Measurements from ENCODE around the gene WRAP73. TPM values are rescaled to one million over a fixed set of nuclear protein-coding genes. Genes with fewer than 3 reads are reported as not detected.

Gene WRAP73
- total RNA-seq, 4 donors from 2014 or later = 19.7 to 30.4 (median 25.5) TPM

GRCh38 chr1:3697104-3697503 is 47.2 kb upstream of the WRAP73 start:
- WGBS, 2 donors (ENCODE audit: low coverage in 1 of 2) = 93% methylated on average over 3 to 19 of the region's 22 CpGs
- in situ Hi-C loops (cut with MboI; ENCODE audit: low pct_ligation_motif_present in 1 of 4, low pct_unique_long_range_greater_than_20kb in 1 of 4, low sequenced_read_pairs in 3 of 4) = no loop called here
- Histone ChIP-seq H3K27ac (no peak overlapping the region), H3K36me3 (no peaks in the 10 kb centered on the region), H3K27me3 (peaks cover 34% of the 10 kb centered on the region), H3K4me1 (peaks cover 0 to 6% (median 6%) of the 10 kb centered on the region in 4 donors), H3K9me3 (no peaks in the 10 kb centered on the region), H3K4me3 (no peak overlapping the region)
- intact Hi-C loops (cut with DNase I; ENCODE audit: low total_unique reads) = no loop called here
- TF ChIP-seq CTCF (IDR thresholded peaks at IDR 0.05) (no peak), POLR2AphosphoS5 (IDR thresholded peaks at IDR 0.05) (no peak), POLR2A (IDR thresholded peaks at IDR 0.05) (no peak), EP300 (IDR thresholded peaks at IDR 0.05; ENCODE audit: low read depth) (no peak)
- no peak for DNase-seq

- peaks cover 0 to 6% (median 6%) of the 10 kb centered on the region in 4 donors for H3K4me1 ChIP-seq
- H3K9me3 ChIP-seq = no peaks in the 10 kb centered on the region
- no peaks in the 10 kb centered on the region for H3K36me3 ChIP-seq
- H3K4me3 ChIP-seq = no peak overlapping the region
- no peak for DNase-seq
- WGBS, 2 donors (ENCODE audit: low coverage in 1 of 2) = 87% methylated on average over 8 of the region's 9 CpGs; no CpG with 5 or more reads in 1 of the 2 donors
- intact Hi-C loops (cut with DNase I; ENCODE audit: low total_unique reads) = no loop called here
- TF ChIP-seq POLR2AphosphoS5 (IDR thresholded peaks at IDR 0.05) (no peak), CTCF (IDR thresholded peaks at IDR 0.05) (no peak), EP300 (IDR thresholded peaks at IDR 0.05; ENCODE audit: low read depth) (no peak), POLR2A (IDR thresholded peaks at IDR 0.05) (no peak)
- in situ Hi-C loops (cut with MboI; ENCODE audit: low pct_ligation_motif_present in 1 of 4, low pct_unique_long_range_greater_than_20kb in 1 of 4, low sequenced_read_pairs in 3 of 4) = no loop called here
- H3K27me3 ChIP-seq = peaks cover 34% of the 10 kb centered on the region
- H3K27ac ChIP-seq = no peak overlapping the region
Observed at GRCh38 chr1:3696689-3697088, 46.8 kb upstream of the WRAP73 start.

DNA sequence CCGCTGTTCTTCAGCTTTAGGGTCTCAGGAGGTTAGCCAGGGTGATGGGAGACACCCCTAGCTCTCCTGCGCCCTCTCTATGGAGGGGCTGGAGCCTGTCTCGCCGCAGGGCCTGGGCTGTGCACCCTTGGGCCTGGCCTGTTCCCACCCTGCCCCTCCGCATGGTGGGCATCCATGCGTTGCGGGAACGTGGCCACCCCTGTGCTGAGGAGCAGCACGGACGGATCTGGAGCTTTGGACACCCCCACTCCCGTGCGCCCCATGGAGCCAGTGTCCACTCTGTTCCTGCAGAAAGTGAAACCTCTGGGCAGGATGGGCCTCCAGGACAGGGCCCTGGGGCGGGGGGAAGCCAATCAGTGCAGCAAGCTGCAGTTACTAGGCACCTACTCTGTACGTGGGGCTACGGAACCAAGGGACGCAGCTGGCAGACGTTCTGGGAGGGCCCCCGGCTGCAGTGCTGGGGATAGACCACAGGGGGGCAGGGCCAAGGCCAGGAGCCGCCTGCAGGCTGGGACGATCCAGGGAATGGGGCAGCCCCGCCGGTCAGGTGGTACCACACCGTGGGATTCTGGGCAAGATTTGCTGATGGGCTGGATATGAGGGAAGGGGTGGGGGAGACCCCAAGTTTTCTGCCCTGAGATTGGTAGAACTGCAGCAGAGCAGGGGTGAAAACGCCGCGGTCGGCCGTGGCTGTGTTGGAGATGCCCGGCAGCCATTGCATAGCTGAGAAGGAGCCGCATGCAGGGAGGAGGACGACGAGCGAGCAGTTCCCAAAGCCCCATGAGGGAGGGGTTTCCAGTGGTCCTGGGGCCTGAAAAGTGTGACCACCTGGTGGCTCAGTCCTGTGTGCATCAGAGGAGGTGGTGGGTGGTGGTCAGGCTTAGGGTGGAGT is 45.7 kb upstream of the WRAP73 start:
- DNase-seq = peak; percentile 37
- in situ Hi-C loops (cut with MboI; ENCODE audit: low pct_ligation_motif_present in 1 of 4, low pct_unique_long_range_greater_than_20kb in 1 of 4, low sequenced_read_pairs in 3 of 4) (no loop called here), intact Hi-C loops (cut with DNase I; ENCODE audit: low total_unique reads) (no loop called here)
- 46% methylated on average over 32 of the region's 33 CpGs; no CpG with 5 or more reads in 1 of the 2 donors for WGBS, 2 donors (ENCODE audit: low coverage in 1 of 2)
- TF ChIP-seq EP300 (IDR thresholded peaks at IDR 0.05; ENCODE audit: low read depth) (no peak), CTCF (IDR thresholded peaks at IDR 0.05) (peak; percentile 61 to 71 (median 69))
- Histone ChIP-seq H3K9me3 (no peaks in the 10 kb centered on the region), H3K27ac (no peak overlapping the region), H3K4me1 (peaks cover 0 to 6% (median 6%) of the 10 kb centered on the region in 4 donors), H3K36me3 (no peaks in the 10 kb centered on the region), H3K27me3 (peaks cover 34% of the 10 kb centered on the region), H3K4me3 (peak overlapping the region in 1 of 4 donors; percentile 20)

- H3K27me3 ChIP-seq = peaks cover 25% of the 10 kb centered on the region
- DNase-seq = no peak
- H3K27ac ChIP-seq = no peak overlapping the region
- no peak for TF ChIP-seq POLR2AphosphoS5 (IDR thresholded peaks at IDR 0.05)
- no peak for TF ChIP-seq CTCF (IDR thresholded peaks at IDR 0.05)
- TF ChIP-seq POLR2A (IDR thresholded peaks at IDR 0.05) = no peak
- no peak for TF ChIP-seq EP300 (IDR thresholded peaks at IDR 0.05; ENCODE audit: low read depth)
- in situ Hi-C loops (cut with MboI; ENCODE audit: low pct_ligation_motif_present in 1 of 4, low pct_unique_long_range_greater_than_20kb in 1 of 4, low sequenced_read_pairs in 3 of 4) (no loop called here), intact Hi-C loops (cut with DNase I; ENCODE audit: low total_unique reads) (no loop called here)
- H3K36me3 ChIP-seq = no peaks in the 10 kb centered on the region
- H3K9me3 ChIP-seq = no peaks in the 10 kb centered on the region
- H3K4me1 ChIP-seq = peaks cover 0 to 6% (median 6%) of the 10 kb centered on the region in 4 donors
- no peak overlapping the region for H3K4me3 ChIP-seq
- 91% methylated on average over 11 of the region's 11 CpGs; no CpG with 5 or more reads in 1 of the 2 donors for WGBS, 2 donors (ENCODE audit: low coverage in 1 of 2)
Observed at GRCh38 chr1:3693321-3693720, 43.4 kb upstream of the WRAP73 start.

All from transverse colon (tissue), 4 donors.